Sciatic nerve (tissue), 2 donors: ENCODE data around the gene CHST11. TPM values are rescaled to one million over a fixed set of nuclear protein-coding genes. Genes with fewer than 3 reads are reported as not detected.
A peak's percentile ranks its signal among the peaks of the same experiment; 100 is the strongest.
"Not testable (repeated sequence)": the region's sequence is repeated elsewhere in the genome, so short reads cannot be mapped to it uniquely, and the experiment has no call there.

Experiments
- ATAC-seq: fragments of 200-7000 bp; cut with Tn5 transposase; one replicate; pipeline ENCODE4 v1.9.1; 2020; ENCODE audit warnings: mild to moderate bottlenecking, moderate library complexity
- DNase-seq: peaks from one replicate; pipeline ENCODE4 v3.0.0-alpha.2; 2020; ENCODE audit warnings: low spot score
- intact Hi-C: fragments of 100-400 bp; cut with DNase I; formaldehyde crosslinking; loops from one replicate; pipeline ENCODE4 v1.14.2; 2022
- total RNA-seq: library from RNA; stranded (reverse); fragmentation: NEBNext Ultra II Directional; extraction: Animal tissue kit (Norgen Biotek cat#: 25700); gene quantifications from one replicate; pipeline ENCODE4 v1.2.1, GENCODE V29; 2021
- donor health status: DM: no; HTN: no; CAD: no.
- donor health status: DM: no; HTN: no; CAD: no.

CHST11 gene
- total RNA-seq, 1 donor from 2014 or later, result 19.2 TPM

DNA sequence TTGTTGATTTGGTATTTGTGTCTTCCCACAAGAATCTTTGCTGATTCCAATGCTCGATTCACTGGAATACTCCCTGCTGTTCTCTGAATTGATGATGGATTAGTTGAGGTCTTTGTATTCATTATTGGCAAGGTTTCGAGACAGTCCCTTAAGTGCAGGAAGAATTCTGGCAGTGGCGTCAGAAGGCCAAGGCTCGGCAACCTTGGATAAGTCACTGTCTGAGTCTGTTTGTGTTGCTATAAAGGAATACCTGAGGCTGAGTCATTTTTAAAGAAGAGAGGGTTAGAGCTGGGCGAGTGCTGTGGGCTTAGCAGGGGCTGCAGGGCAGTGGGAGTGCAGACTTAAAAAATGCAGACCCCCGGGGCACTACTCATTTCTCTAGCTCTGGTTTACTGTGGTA lies 56.9 kb downstream of the CHST11 start:
- DNase-seq, result no peak

GRCh38 chr12:104514092-104514810 lies 57.5 kb downstream of the CHST11 start:
- no peak for DNase-seq
- ATAC-seq, result no peak

More for the DNA sequence above, 56.9 kb downstream of the CHST11 start:
- no peak for ATAC-seq
- intact Hi-C loops, result no loop called here

GRCh38 chr12:104515899-104516298 lies 59.2 kb downstream of the CHST11 start:
- no peak for DNase-seq
- intact Hi-C loops, result no loop called here
- ATAC-seq, result no peak

More at GRCh38 chr12:104514092-104514810, 57.5 kb downstream of the CHST11 start:
- intact Hi-C loops, result no loop called here

- intact Hi-C loops, result no loop called here
- no peak for DNase-seq
- ATAC-seq, result no peak
Measured at GRCh38 chr12:104516821-104517220, 60.1 kb downstream of the CHST11 start.

GRCh38 chr12:104517880-104518279 lies 61.1 kb downstream of the CHST11 start:
- no peak for DNase-seq
- no peak for ATAC-seq
- intact Hi-C loops, result no loop called here

GRCh38 chr12:104519190-104520019 lies 62.7 kb downstream of the CHST11 start:
- DNase-seq (no peak), ATAC-seq (no peak)
- intact Hi-C loops, result no loop called here

DNA sequence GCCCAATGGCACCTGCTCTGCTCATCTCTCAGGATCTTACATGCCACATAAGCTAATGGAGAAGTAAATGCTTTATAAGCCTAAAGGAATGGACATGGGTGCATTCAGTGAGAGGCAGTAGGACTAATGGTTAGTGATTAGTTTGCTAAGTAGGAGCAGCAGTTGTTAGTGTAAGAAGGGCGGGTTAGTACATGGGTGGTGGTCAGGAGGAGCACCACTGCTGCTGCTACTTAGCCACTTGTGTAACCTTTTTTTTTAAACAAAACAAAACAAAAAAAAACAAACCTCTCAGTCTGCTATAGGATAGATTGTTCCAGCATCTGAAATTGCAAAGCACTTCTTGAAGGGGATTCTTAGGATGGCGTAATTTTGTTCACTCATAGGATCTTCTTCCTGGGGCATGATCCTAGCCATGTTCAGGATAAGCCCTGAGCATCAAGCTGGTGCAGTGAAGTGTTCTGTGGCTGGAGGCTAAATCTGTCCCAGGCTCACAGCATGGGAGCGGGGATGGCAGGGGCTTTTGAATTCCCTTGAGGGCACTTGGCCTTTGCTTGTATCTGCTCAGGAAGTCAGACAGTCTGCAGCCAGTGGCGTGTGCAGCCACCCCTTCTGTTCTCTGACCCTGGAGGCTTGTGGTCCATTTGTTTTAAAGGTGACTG lies 63.6 kb downstream of the CHST11 start:
- no peak for DNase-seq
- intact Hi-C loops, result no loop called here
- ATAC-seq, result no peak

DNA sequence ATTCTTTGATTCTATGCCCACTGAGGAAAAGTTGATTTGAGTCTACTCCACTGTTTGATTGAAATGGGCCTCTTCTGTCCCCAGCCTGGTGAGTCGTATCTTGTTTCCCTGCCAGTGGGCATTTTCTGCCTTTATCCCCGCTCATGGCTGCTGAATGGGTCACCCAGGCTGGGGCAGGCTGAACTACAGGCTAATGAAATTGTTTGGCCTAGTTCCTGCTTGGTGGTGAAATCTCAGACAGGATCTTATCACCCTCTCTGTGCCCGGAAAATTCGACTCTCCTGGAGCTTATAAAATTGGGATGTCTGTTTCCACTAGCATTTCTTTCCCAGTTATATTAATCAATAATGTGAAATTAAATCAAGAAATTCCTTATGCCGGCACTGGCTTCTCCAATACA lies 65.0 kb downstream of the CHST11 start:
- DNase-seq (no peak), ATAC-seq (no peak)
- intact Hi-C loops, result no loop called here

- intact Hi-C loops, result no loop called here
- ATAC-seq, result peak; percentile 48
- no peak for DNase-seq
Measured at GRCh38 chr12:104522985-104523722, 66.4 kb downstream of the CHST11 start.

GRCh38 chr12:104524034-104524832 lies 67.5 kb downstream of the CHST11 start:
- DNase-seq (no peak), ATAC-seq (no peak)
- intact Hi-C loops, result no loop called here

DNA sequence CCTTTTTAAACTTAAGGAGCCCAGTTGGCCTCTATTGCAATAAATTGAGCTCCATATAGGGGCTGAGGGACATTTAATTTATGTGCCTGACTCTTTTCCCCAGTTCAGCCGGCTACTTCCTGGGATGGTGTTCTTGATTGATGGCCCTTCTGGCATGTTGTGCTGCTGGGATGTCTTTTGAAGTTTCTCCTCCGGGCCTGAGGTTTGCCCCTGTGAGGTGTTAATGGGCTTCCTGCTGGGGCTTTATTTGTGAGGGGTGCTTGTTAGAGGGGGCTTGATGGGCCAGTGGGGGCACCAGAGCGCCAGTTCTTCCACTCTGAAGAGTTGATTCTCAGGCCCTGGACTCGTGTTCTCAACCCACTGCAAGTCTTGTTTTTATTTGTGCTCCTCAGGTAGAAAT lies 69.6 kb downstream of the CHST11 start:
- ATAC-seq, result no peak
- intact Hi-C loops, result no loop called here
- no peak for DNase-seq

DNA sequence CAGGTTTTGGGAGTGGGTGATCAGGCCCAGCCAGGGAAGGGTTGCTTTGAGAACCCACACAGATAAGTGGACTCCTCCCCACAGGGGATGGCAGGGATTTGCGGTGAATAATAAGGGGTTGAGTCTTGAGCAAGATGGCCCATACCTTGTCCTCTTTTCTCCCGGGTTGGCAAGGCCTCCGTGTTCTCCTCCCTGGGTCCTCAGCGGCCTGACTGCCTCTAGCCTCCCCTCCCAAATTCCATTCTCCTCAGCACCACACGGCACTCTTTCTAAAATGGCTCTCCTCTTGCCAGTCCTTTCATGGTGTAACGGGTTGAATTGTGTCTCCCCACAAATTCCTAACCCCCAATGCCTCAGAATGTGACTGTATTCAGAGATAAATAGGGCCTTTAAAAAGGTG lies 70.0 kb downstream of the CHST11 start:
- DNase-seq (no peak), ATAC-seq (no peak)
- intact Hi-C loops, result no loop called here

- intact Hi-C loops, ATAC-seq, DNase-seq: not testable (repeated sequence)
Measured at GRCh38 chr12:104527653-104528052, 70.9 kb downstream of the CHST11 start.

GRCh38 chr12:104529130-104529874 lies 72.6 kb downstream of the CHST11 start:
- DNase-seq (no peak), ATAC-seq (no peak)
- intact Hi-C loops, result no loop called here

GRCh38 chr12:104532636-104533035 lies 75.9 kb downstream of the CHST11 start:
- DNase-seq (no peak), ATAC-seq (no peak)
- intact Hi-C loops, result no loop called here

DNA sequence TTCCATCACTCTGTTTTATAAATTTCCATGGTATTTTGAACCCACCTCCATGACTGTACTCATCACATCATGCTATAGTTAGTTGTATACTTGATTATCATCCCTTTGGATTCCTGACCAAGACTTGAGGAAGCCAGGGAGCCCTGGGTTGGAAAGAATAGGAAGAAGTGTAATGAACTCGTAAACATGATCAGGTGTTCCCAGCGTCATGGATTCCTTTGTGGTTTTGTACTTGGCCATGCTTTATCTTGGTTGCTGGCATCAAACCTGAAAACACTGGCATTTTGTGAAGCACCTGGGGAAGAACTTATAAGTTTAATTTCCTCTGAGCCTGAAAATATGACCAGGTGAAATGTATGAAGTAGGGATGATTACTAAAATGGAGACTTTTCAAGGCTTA lies 76.4 kb downstream of the CHST11 start:
- ATAC-seq, result no peak
- DNase-seq, result no peak
- intact Hi-C loops, result no loop called here

GRCh38 chr12:104534162-104534856 lies 77.6 kb downstream of the CHST11 start:
- ATAC-seq (no peak), DNase-seq (no peak)
- intact Hi-C loops, result no loop called here
